Measurements from ENCODE around the gene PTPRN2. TPM values are rescaled to one million over a fixed set of nuclear protein-coding genes. Genes with fewer than 3 reads are reported as not detected.

PTPRN2 gene
- total and polyA plus RNA-seq, 2 donors (not counting 3 experiments of a cell fraction or from before 2014, with no cell fraction given): 0.62 to 0.88 TPM

DNA sequence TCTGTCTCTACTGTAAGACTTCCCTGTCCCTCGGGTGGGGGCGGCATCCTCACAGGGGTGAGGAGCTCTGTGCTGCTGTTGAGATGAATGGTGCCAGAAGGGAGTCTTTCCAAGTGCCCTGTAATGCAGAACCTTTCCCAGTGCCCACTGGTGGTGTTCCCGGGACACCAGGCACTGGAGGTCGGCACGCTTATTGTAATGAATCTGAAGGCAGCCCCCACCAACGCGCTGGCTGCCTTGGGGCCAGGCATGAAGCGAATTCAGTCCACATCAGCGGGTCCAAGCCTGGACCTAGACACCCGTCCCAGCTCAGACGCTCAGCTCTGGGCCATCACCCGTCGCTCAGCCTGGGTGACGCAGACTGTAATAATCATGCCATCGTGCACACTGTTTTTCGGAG lies 658.0 kb downstream of the PTPRN2 start:
- dilution Hi-C loops (cut with MboI; ENCODE audit: extremely low pct_ligation_motif_present, low sequenced_read_pairs) (no loop called here), intact Hi-C loops (cut with micrococcal nuclease) (no loop called here)
- no TSS peak for BruUV-seq (replicated peaks)
- H2AFZ ChIP-seq (ENCODE audit: low read depth, low read length): no peak overlapping the region
- FAIRE-seq: no peak
- ChIA-PET POLR2A (no interaction called here), CTCF (no interaction called here)
- TF ChIP-seq EZH2 (IDR thresholded peaks at IDR 0.05; ENCODE audit: borderline replicate concordance, low read depth, low read length, severe bottlenecking) (no peak), POLR2AphosphoS5 (IDR thresholded peaks at IDR 0.05; ENCODE audit: insufficient read depth, low read depth, low read length) (no peak), JUN (IDR thresholded peaks at IDR 0.05; ENCODE audit: borderline replicate concordance, insufficient read depth, insufficient read length, low read depth) (no peak), GATA2 (IDR thresholded peaks at IDR 0.05; ENCODE audit: insufficient read depth, insufficient read length, low read depth, low read length) (no peak), FOS (IDR thresholded peaks at IDR 0.05; ENCODE audit: borderline replicate concordance, insufficient read depth, low read length) (no peak), POLR2A (IDR thresholded peaks at IDR 0.05; ENCODE audit: low read depth, low read length) (no peak), MYC (IDR thresholded peaks at IDR 0.05; ENCODE audit: low read depth, low read length) (no peak)
- TF ChIP-seq, protein P1, sequence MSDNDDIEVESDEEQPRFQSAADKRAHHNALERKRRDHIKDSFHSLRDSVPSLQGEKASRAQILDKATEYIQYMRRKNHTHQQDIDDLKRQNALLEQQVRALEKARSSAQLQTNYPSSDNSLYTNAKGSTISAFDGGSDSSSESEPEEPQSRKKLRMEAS (IDR thresholded peaks at IDR 0.05; ENCODE audit: insufficient read depth, insufficient read length): no peak
- TF ChIP-seq, protein P2, sequence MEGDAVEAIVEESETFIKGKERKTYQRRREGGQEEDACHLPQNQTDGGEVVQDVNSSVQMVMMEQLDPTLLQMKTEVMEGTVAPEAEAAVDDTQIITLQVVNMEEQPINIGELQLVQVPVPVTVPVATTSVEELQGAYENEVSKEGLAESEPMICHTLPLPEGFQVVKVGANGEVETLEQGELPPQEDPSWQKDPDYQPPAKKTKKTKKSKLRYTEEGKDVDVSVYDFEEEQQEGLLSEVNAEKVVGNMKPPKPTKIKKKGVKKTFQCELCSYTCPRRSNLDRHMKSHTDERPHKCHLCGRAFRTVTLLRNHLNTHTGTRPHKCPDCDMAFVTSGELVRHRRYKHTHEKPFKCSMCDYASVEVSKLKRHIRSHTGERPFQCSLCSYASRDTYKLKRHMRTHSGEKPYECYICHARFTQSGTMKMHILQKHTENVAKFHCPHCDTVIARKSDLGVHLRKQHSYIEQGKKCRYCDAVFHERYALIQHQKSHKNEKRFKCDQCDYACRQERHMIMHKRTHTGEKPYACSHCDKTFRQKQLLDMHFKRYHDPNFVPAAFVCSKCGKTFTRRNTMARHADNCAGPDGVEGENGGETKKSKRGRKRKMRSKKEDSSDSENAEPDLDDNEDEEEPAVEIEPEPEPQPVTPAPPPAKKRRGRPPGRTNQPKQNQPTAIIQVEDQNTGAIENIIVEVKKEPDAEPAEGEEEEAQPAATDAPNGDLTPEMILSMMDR (IDR thresholded peaks at IDR 0.05; ENCODE audit: extremely low read depth in 1 of 2, insufficient read depth in 1 of 2, low read depth in 1 of 2, low read length in 2 of 2): no peak
- no peaks in the 10 kb centered on the region for H3K9me1 ChIP-seq (replicated peaks; ENCODE audit: control insufficient read depth, extremely low read depth, insufficient read depth, low read length)
- no peak overlapping the region for H3K9ac ChIP-seq (replicated peaks; ENCODE audit: extremely low read depth, insufficient read depth, low read length)
- H3K4me3 ChIP-seq (replicated peaks in 1 of 3; ENCODE audit: insufficient read depth in 1 of 3, low read depth in 1 of 3, low read length in 3 of 3): no peak overlapping the region
- no peaks in the 10 kb centered on the region for H3K79me2 ChIP-seq (ENCODE audit: control insufficient read depth, insufficient read depth, low read length)
- H3K36me3 ChIP-seq (ENCODE audit: control insufficient read depth in 2 of 2, extremely low read depth in 1 of 2, insufficient read depth in 2 of 2, low read length in 2 of 2): no peaks in the 10 kb centered on the region
- H3K9me3 ChIP-seq (replicated peaks; ENCODE audit: control insufficient read depth, insufficient read depth, low read length): peaks cover 21% of the 10 kb centered on the region
- DNase-seq (ENCODE audit: low read depth, low spot score): no peak
- H3K27ac ChIP-seq (ENCODE audit: insufficient read depth, low read depth, low read length): no peak overlapping the region
- no peaks in the 10 kb centered on the region for H4K20me1 ChIP-seq (replicated peaks; ENCODE audit: control insufficient read depth, extremely low read depth, insufficient read depth, low read length)
- no peaks in the 10 kb centered on the region for H3K4me1 ChIP-seq (ENCODE audit: control insufficient read depth, extremely low read depth, insufficient read depth, low read length)
- no peak overlapping the region for H3K4me2 ChIP-seq (ENCODE audit: insufficient read depth, low read length)
- H3K27me3 ChIP-seq (ENCODE audit: control insufficient read depth in 2 of 2, insufficient read depth in 2 of 2, low read length in 2 of 2): no peaks in the 10 kb centered on the region

Measured in endothelial cell of umbilical vein (primary cell).